NK-92 (cell line): Measurements from ENCODE around the gene AATK.

Source experiments
- DNase-seq: peaks from one replicate; lab custom pipeline; 2025; ENCODE audit not compliant: unreplicated experiment; lab: John Stamatoyannopoulos, UW

The AATK gene

DNA sequence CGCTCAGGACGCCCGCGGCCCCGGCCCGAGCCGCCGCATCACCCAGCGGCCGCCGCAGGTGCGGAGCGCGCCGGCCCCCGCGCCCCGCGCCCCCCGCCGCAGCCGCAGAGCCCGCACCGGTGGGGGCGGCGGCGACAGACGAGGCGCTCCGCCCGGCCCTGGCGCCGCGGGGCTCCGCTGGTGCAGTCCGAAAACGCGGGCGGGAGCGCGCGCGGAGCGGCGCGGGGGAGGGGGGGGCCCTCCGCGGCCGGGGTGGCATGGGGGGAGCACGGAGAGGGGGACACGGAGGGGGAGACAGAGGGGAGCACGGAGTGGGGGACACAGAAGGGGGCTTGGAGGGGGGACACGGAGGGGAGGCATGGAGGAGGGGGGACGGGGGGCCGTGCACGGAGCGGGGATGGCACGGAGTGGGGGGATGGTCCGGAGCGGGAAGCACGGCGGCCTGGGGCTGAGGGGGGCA lies at the start of gene AATK:
Gene AATK, minus strand, starts transcription at position 189 of the 460 bp plus-strand sequence. CDS start 229 bp downstream, outside the sequence.
- no peak for DNase-seq

- no peak for DNase-seq
Observed at GRCh38 chr17:81213978-81214377, 48.0 kb upstream of the AATK start.

GRCh38 chr17:81212365-81212764 lies 46.3 kb upstream of the AATK start:
- no peak for DNase-seq

- no peak for DNase-seq
Observed at GRCh38 chr17:81210868-81211267, 44.8 kb upstream of the AATK start.

DNA sequence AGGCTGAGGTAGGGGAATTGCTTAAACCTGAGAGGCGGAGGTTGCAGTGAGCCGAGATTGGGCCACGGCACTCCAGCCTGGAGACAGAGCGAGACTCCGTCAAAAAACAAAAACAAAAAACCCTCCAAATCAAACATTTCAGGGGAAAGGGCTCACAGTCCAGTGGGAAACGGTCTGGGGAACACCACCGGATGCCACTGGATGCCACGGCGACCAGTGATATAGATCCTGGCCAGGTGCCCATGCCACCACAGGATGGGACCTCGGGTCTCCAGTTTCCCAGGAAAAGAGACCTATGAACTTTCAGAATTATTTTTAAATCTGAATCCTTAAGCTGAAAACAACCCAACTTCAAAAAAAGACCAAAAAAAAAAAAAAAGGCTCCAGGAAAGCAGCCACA lies 44.4 kb upstream of the AATK start:
- DNase-seq = no peak

DNA sequence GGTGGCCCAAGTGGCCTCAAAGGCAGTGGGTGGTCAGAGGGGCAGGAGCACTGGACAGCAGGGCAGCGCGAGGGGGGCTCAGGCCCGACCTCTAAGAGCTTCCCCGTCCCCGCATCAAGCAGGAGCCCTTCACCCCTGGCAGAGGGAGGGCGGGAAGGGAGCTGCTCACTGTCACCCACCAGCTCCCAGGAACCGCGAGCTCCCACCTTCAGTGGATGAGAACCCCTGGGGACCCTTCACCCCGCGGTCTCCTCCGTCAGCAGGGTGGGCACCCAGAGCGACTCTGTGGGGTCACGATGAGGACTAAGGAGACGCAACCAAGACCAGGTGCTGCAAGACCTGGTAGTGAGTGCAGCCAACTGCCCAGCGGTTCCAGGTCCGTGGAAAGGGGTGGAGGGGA lies 43.1 kb upstream of the AATK start:
- no peak for DNase-seq

- no peak for DNase-seq
Observed at GRCh38 chr17:81208651-81209050, 42.6 kb upstream of the AATK start.

DNA sequence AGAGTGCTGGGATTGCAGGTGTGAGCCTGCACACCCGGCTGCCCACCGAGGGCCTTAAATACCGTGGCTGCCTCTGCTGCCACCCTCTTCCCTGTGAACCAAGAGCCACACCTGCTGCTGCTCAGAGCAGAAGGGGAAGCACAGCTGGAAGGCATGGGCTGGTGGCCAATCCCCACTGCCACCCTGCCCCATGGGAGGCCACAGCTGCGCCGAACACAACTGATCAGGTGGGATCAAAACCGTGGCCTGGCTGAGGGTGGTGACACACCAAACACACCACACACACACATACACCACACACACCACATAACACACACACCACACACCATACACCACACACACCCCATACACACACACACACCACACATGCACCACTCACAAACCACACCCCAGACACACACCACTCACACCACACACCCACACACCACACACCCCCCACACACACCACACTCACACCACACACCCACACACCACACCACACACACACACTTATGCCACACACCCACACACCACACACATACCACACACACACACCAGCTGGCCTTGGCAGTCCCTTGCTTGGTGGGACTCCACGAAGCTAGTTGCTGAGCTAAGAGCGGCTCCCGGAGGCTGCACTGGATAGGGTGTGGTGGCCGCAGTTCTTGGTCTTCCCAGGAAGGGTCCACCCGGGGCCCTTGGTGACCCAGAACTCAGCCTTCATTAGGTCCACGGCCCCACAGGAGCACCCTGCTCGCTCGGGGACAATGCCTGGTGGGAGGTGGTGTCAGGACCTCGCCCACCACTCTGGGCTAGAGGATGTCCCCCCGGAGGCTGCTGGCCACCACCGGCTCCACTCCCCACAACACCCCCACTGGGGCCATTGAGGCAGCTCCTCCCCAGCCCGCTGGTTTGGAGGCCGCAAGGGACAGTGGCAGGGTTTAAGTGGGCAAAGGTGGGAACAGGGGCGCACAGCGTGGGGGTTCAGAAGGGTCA lies 41.9 kb upstream of the AATK start:
- DNase-seq = no peak

- DNase-seq = no peak
Observed at GRCh38 chr17:81206657-81207056, 40.6 kb upstream of the AATK start.

- no peak for DNase-seq
Observed at GRCh38 chr17:81206166-81206565, 40.1 kb upstream of the AATK start.

GRCh38 chr17:81204578-81204977 lies 38.6 kb upstream of the AATK start:
- DNase-seq = no peak

DNA sequence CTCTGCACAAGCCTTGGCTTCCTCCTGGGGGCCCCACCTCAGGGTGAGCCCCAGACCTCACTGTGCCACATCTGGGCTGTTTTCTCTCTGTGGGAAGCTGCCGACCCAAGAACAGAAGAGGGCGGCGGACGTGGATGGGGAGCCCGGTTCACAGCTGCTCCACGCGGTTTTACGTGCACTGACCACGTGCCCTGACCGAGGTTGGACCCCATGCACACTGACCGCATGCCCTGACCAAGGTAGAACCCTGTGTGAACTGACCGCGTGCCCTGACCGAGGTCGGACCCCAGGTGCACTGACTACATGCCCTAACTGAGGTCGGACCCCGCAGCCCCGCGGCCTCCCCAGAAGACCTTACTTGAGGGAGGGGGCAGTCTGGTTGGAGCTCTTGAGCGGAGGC lies 37.1 kb upstream of the AATK start:
- no peak for DNase-seq

- no peak for DNase-seq
Observed at GRCh38 chr17:81202318-81202717, 36.3 kb upstream of the AATK start.

GRCh38 chr17:81200695-81201580 lies 34.9 kb upstream of the AATK start:
- DNase-seq = no peak

DNA sequence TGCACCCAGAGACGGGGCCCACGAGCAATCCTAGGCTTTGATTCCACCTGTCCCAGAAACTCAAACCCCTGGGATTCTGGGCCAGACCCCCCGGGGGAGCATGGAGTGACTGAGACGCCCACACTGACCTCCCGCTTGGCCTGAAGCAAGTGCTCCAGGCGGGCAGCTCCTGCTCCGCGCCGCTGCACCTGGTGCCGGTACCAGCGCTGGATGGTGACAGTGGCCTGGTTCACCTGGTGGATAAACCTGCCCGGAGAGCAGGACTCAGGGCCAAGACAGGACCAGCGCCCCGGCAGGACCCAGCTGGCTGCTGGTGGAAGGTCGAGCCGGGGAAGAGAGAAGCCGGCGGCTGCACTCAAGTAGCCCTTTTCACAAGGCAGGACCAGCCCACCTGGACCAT lies 34.2 kb upstream of the AATK start:
- DNase-seq = no peak

DNA sequence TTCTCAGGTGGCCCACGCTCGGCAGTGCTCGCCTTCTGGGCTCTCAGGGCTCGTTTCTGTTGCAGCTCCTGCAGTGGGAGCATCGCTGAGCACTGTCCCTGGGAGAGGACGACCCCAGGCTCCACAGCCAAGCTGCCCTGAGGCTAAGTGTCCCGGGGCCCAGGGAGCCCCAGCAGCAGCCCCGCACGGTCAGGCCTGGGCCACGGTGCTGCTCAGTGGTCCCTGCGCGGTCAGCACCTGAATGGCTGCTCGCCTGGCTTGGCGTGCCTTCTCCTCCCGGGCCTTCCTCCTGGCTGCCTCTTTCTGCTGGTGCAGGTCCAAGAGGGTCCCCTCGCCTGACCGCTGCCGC lies 33.4 kb upstream of the AATK start:
- DNase-seq = no peak

DNA sequence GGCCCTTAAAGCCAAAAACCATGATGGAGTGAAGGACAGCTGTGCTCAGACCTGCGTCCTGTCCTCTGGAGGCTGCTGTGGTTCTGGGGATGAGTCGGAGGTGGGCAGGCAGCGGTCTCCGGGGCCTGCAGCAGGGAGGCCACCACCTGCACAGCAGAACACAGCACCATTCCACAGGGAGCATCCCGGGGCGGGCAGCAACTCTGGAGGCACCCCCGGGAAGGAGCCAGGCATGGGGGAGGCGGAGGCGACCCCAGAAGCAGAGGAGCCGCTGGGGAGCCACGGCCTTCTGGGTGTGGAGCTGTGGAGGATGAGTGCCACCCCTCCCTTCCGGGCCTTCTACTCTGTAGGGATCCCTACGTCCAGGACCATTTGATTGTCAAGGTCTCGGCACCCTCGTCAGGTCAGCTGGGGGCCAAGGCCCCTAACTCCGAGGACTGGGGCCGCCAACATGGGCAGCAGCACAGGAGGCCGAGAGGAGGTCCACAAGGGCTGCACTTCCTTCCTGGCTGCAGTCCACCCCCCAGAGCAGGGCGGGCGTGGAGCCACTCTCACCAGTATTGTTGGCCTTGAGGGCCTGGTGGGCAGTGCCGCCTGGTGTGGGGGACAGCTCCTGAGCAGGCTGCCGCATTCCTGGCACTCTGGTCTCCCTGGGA lies 32.9 kb upstream of the AATK start:
- DNase-seq = no peak

GRCh38 chr17:81197831-81198490 lies 31.9 kb upstream of the AATK start:
- DNase-seq = no peak

- no peak for DNase-seq
Observed at GRCh38 chr17:81197409-81197795, 31.4 kb upstream of the AATK start.

GRCh38 chr17:81196505-81197408 lies 30.7 kb upstream of the AATK start:
- DNase-seq = no peak
